Bronchial smooth muscle cell (primary cell): Measurements from ENCODE around the gene TCEAL8. TPM values are rescaled to one million over a fixed set of nuclear protein-coding genes. Genes with fewer than 3 reads are reported as not detected.

ENCODE experiments used
- total RNA-seq: library from RNA; depleted of rRNA; stranded (reverse); fragments of >200 nt; gene quantifications from 2 replicates; pipeline ENCODE4 v1.2.1, GENCODE V29; 2014

Gene TCEAL8
- total RNA-seq, result 87.2 and 164 TPM in 2 replicates

GRCh38 chrX:103254921-103255493, at the start of gene TCEAL8:
TSS of gene TCEAL8 (minus strand) at chrX:103255155. CDS start at chrX:103253979, 1,176 bp downstream.

GRCh38 chrX:103276581-103277002, 21.6 kb upstream of the TCEAL8 start, which contains the start of gene TCEAL5:
TSS of gene TCEAL5 (minus strand) at chrX:103276750. CDS start at chrX:103274563, 2,187 bp downstream.

GRCh38 chrX:103214870-103215424, 40.0 kb downstream of the TCEAL8 start, which contains the start of gene BEX4:
TSS of gene BEX4 (plus strand) at chrX:103215108. CDS start at chrX:103216154, 1,046 bp downstream.

Other genes starting within 250 kb of the TCEAL8 start
- 0.63 TPM in 1 of 2 replicates, not detected in the other for gene BEX1, start 191.0 kb downstream of the TCEAL8 start, total RNA-seq
- not detected in 2 replicates for gene NXF3, start 162.0 kb downstream of the TCEAL8 start, total RNA-seq
- 12.1 and 22.4 TPM in 2 replicates for gene BEX4, start 40.0 kb downstream of the TCEAL8 start, total RNA-seq
- gene TCEAL5, start 21.6 kb upstream of the TCEAL8 start, total RNA-seq, result not detected in 2 replicates
- 0.60 and 1.4 TPM in 2 replicates for gene BEX2, start 55.8 kb upstream of the TCEAL8 start, total RNA-seq
- gene TCEAL7, start 75.1 kb upstream of the TCEAL8 start, total RNA-seq, result 32.1 and 74.1 TPM in 2 replicates
- gene TCEAL9, start 101.4 kb upstream of the TCEAL8 start, total RNA-seq, result 93.4 and 148 TPM in 2 replicates
- gene BEX3, start 121.4 kb upstream of the TCEAL8 start, total RNA-seq, result 477 and 562 TPM in 2 replicates